Stomach smooth muscle (tissue), 2 donors: Measurements from ENCODE around the gene GNGT2.

ENCODE experiments used
- H3K27ac ChIP-seq: one replicate; pipeline ENCODE4 v1.7.0; 2013; ENCODE audit warnings: mild to moderate bottlenecking, low read length, inconsistent platforms
- H3K27me3 ChIP-seq, 2 donors: one replicate each; pipeline ENCODE4 v1.7.0; 2013; ENCODE audit warnings: low read length in 2 of 2; ENCODE audit not compliant: insufficient read depth in 2 of 2, control insufficient read depth in 1 of 2
- H3K36me3 ChIP-seq, 2 donors: one replicate each; pipeline ENCODE4 v1.7.0; 2013; ENCODE audit warnings: low read length in 2 of 2; ENCODE audit not compliant: control insufficient read depth in 2 of 2, insufficient read depth in 2 of 2
- H3K4me1 ChIP-seq: one replicate; pipeline ENCODE4 v1.7.0; 2013; ENCODE audit warnings: low read length; ENCODE audit not compliant: control insufficient read depth, insufficient read depth
- H3K4me3 ChIP-seq, 2 donors: one replicate each; pipeline ENCODE4 v1.7.0; 2013; ENCODE audit warnings: low read length in 2 of 2
- H3K9ac ChIP-seq, 2 donors: one replicate each; pipeline ENCODE4 v1.7.0; 2013; ENCODE audit warnings: low read length in 2 of 2, mild to moderate bottlenecking in 1 of 2
- H3K9me3 ChIP-seq, 2 donors: one replicate each; pipeline ENCODE4 v1.7.0; 2013; ENCODE audit warnings: low read length in 2 of 2; ENCODE audit not compliant: control insufficient read depth in 2 of 2
- donor health status: healthy.
- donor health status: Pancreatic carcinoma.

The GNGT2 gene

DNA sequence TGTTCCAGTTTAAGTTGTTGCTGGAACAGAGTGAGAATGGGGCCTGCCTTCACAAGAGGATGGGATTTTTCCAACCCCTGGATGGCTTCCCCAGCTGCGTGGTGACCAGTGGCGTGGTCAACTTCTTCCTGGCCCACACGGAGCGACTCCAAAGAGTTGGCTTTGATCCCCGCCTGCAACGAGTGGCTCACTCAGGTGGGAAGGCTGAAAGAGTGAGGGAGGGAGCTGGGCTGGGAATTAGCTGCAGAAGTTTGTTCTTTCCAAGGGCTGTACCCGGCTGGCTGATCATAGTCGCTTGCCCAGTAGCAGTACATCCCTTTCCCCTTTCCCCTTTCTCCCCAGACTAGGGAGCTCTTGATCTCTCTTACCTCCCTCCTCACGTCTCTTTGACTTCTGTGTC is 41.7 kb downstream of the GNGT2 start:
- Histone ChIP-seq H3K9ac (no peak overlapping the region), H3K9me3 (peaks cover 0 to 3% of the 10 kb centered on the region in 2 donors), H3K36me3 (no peaks in the 10 kb centered on the region), H3K27ac (no peak overlapping the region), H3K27me3 (peaks cover 0 to 28% of the 10 kb centered on the region in 2 donors), H3K4me3 (no peak overlapping the region), H3K4me1 (no peaks in the 10 kb centered on the region)

DNA sequence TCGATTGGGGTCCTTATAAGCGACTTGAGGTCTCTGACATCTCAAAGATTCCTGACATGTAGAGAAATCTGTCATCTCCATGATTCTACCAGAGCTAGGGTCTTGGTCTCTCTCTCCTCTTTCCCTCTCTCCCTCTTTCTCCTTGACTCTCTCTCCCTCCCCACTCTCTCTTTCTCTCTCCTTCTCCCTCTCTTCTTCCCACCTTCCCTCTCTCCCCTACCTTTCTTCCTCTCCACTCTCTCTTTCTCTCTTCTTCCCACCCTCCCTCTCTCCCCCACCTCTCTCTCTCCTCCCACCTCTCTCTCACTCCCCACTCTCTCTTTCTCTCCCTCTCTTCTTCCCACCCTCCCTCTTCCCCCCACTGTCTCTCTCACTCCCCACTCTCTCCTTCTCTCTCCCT is 45.2 kb downstream of the GNGT2 start:
- H3K36me3 ChIP-seq: no peaks in the 10 kb centered on the region
- H3K27me3 ChIP-seq: peaks cover 0 to 29% of the 10 kb centered on the region in 2 donors
- no peaks in the 10 kb centered on the region for H3K4me1 ChIP-seq
- H3K9me3 ChIP-seq: peaks cover 0 to 3% of the 10 kb centered on the region in 2 donors
- H3K4me3 ChIP-seq: no peak overlapping the region
- no peak overlapping the region for H3K9ac ChIP-seq
- H3K27ac ChIP-seq: no peak overlapping the region

DNA sequence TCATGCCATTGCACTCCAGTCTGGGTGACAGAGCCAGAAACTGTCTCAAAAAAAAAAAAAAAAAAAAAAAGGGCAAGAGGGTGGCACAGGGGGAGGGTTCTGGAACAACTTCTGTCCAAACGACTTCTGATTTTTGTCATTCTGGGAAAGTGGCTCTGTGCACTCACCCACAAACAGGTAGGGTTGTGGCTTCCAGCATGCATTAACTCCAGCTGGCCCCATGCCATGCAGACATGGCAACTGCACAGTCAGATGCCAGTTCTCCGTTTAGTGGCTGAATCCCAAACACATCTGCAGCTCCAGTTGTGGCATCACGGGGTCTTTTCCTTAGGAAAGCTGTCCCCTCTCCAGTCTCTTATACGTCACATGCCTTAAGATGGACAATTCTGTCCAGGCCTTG is 47.5 kb downstream of the GNGT2 start:
- H3K4me1 ChIP-seq: no peaks in the 10 kb centered on the region
- no peak overlapping the region for H3K27ac ChIP-seq
- H3K9ac ChIP-seq: no peak overlapping the region
- peaks cover 0 to under 1% of the 10 kb centered on the region in 2 donors for H3K9me3 ChIP-seq
- H3K4me3 ChIP-seq: no peak overlapping the region
- H3K36me3 ChIP-seq: no peaks in the 10 kb centered on the region
- H3K27me3 ChIP-seq: peaks cover 4 to 14% of the 10 kb centered on the region in 2 donors

DNA sequence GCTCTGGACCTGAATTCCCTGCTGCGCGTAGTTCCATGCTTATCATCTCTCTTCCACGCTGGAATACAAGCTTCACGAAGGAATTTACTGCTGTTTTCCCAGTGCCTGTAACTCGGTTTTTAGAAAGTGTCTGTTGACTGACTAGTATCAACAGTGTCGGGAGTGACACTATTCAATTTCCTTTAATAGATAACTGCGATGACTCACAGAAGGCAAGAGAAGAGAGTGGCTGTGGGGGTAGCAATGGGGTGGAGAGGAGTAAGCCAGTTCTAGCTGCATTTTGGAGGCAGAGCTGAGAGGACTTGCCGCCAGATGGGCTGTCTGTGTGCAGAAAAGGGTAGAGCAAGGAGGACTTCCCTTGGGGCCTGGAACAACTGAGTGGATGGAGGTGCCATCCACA is 52.6 kb downstream of the GNGT2 start:
- Histone ChIP-seq H3K9me3 (no peaks in the 10 kb centered on the region), H3K27ac (no peak overlapping the region), H3K9ac (no peak overlapping the region), H3K27me3 (peaks cover 15 to 23% of the 10 kb centered on the region in 2 donors), H3K4me1 (no peaks in the 10 kb centered on the region), H3K36me3 (no peaks in the 10 kb centered on the region), H3K4me3 (no peak overlapping the region)

DNA sequence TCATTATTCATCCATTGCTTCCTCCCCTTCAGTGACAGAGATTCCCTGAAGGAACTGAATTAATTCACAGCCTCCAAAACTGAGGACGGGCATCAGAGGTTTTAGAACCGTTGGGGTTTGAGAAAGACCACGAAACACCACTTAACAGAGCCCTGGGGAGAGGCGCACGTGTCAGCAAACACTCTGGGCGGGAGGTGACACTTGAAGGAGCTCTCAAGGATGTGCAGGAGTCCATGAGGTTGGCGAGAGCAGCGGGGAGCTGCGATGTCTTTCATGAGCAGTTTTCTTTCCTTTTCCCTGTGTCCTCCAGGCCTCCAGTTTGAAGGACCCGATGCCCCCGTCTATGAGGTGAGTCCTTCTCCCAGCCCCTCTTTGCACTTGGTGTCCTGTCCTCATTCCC is 54.1 kb downstream of the GNGT2 start:
- no peaks in the 10 kb centered on the region for H3K9me3 ChIP-seq
- no peak overlapping the region for H3K4me3 ChIP-seq
- no peak overlapping the region for H3K27ac ChIP-seq
- H3K27me3 ChIP-seq: peaks cover 17 to 23% of the 10 kb centered on the region in 2 donors
- H3K4me1 ChIP-seq: no peaks in the 10 kb centered on the region
- no peaks in the 10 kb centered on the region for H3K36me3 ChIP-seq
- no peak overlapping the region for H3K9ac ChIP-seq
